ENCODE measurements around the gene ADPRHL1. TPM values are rescaled to one million over a fixed set of nuclear protein-coding genes. Genes with fewer than 3 reads are reported as not detected.

The ADPRHL1 gene
- total RNA-seq, 2 experiments from 2014 or later: 0.42 to 0.47 TPM

DNA sequence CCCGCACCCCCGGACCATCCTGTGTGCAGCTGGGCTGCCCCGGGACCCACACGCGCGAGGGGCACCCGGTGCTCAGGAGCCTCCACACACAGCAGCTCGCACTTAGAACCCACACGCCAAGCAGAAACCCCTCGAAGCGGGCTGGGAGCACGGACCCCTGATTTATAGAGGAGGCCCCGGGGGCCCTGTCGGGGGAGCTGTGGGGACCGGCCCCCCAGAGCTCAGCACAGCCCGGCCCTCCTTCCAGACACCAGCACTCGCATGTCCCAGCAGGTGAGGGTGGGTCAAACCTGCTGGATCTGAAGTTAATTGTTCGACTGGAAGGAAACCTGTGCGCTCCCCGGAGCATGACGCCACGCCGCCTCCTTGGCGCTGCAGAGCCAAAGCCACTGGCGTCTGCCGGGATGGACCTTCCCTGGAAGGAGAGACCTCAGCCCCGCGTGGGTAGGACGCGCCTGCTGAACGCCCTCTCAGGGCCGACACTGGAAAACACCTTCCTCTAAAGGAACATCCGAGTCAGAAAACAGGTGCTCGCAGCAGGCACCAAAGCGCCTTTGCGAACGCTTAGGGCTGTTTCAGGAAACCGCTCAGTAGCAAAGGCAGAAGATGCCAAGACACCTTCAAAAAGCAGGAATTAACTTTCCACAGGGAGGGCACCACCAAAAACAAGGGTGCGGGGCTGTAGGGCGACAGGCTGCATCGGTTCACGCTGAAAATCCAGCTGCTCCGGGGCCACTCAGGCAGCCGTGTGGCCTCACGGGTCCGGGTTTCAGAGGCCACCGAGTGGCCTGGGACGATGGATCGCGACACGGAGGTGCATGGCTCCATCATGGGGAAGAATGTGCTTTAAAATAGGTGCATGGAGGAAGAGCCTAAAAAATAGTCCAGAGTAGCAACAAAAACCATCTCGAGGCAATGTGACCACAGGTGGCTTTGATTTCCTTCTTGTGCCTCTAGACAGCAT is 51.6 kb downstream of the ADPRHL1 start:
- Histone ChIP-seq H3K4me1 (ENCODE audit: insufficient read depth, low read length) (no peaks in the 10 kb centered on the region), H3K9me3 (ENCODE audit: control insufficient read depth in 1 of 2, insufficient read depth in 1 of 2, low read length in 2 of 2) (no peaks in the 10 kb centered on the region), H3K27me3 (ENCODE audit: control insufficient read depth in 1 of 2, insufficient read depth in 2 of 2, low read length in 2 of 2) (no peaks in the 10 kb centered on the region), H3K36me3 (ENCODE audit: insufficient read depth, low read length) (no peaks in the 10 kb centered on the region), H3K4me3 (ENCODE audit: low read length) (no peak overlapping the region), H3K27ac (ENCODE audit: low read depth in 1 of 2, low read length in 2 of 2) (no peak overlapping the region)
- no peak for TF ChIP-seq CTCF (IDR thresholded peaks at IDR 0.05)
- ATAC-seq (ENCODE audit: poor library complexity): no peak
- H3K4me3 Mint-ChIP-seq: no peak overlapping the region
- H3K27me3 Mint-ChIP-seq: no peaks in the 10 kb centered on the region
- H3K4me1 Mint-ChIP-seq (ENCODE audit: low read depth): no peaks in the 10 kb centered on the region
- H3K27ac Mint-ChIP-seq: no peak overlapping the region
- H3K9me3 Mint-ChIP-seq: no peaks in the 10 kb centered on the region
- no peak for DNase-seq
- intact Hi-C loops (cut with DNase I, micrococcal nuclease): no loop called here
- POLR2A ChIA-PET: interaction anchor here (0.8 kb wide), 1 partner anchor 16 kb away, joined by 3 read pairs; no protein-coding TSS in a partner anchor
- CTCF ChIA-PET: no interaction called here
- no peaks in the 10 kb centered on the region for H3K36me3 Mint-ChIP-seq (ENCODE audit: low read depth)

DNA sequence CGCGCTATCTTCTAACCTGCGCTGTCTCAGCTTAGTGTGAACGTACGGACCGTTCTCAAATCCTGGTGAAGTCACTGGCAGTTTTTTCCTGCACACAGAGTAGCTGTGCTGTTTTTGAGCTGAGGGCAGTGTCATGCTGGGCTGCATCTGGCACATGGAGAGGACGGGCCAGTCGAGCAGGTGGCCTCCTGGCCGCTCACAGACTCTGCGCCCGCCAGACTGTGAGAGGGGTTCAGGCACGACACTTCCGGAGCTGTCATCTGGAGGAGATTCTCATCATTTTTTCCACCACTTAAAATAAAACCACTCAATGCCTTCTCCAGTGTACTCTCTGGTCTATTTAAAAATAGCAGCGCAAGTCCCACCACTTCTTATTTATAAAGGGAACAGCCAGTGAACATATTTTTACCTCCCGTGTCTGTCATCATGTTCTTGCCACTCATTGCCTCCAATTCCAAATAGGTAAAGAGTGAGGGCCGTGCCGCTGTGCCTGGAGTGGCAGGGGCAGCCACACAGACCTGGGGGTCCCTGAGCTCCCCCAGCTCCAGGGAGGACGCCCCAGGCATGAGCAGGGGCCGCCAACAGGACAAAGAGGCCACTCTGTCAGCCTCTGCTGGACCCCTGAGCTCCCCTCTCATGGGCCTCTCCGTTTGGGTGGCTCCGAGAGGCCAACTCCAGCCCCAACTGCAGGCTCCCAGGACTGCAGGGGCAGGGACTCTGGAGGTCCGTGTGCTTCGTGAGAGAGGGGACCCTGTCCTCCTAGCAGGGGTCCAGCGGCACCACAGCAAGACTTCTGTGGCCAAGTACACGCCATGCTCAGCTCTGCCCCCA is 52.5 kb downstream of the ADPRHL1 start:
- H3K4me3 Mint-ChIP-seq: no peak overlapping the region
- POLR2A ChIA-PET: no interaction called here
- CTCF ChIA-PET: no interaction called here
- ATAC-seq (ENCODE audit: poor library complexity) (no peak), DNase-seq (no peak)
- no peaks in the 10 kb centered on the region for H3K27me3 Mint-ChIP-seq
- no peaks in the 10 kb centered on the region for H3K9me3 Mint-ChIP-seq
- Histone ChIP-seq H3K4me1 (ENCODE audit: insufficient read depth, low read length) (no peaks in the 10 kb centered on the region), H3K9me3 (ENCODE audit: control insufficient read depth in 1 of 2, insufficient read depth in 1 of 2, low read length in 2 of 2) (no peaks in the 10 kb centered on the region), H3K27me3 (ENCODE audit: control insufficient read depth in 1 of 2, insufficient read depth in 2 of 2, low read length in 2 of 2) (no peaks in the 10 kb centered on the region), H3K27ac (ENCODE audit: low read depth in 1 of 2, low read length in 2 of 2) (no peak overlapping the region), H3K4me3 (ENCODE audit: low read length) (no peak overlapping the region), H3K36me3 (ENCODE audit: insufficient read depth, low read length) (no peaks in the 10 kb centered on the region)
- H3K27ac Mint-ChIP-seq: no peak overlapping the region
- no peak for TF ChIP-seq CTCF (IDR thresholded peaks at IDR 0.05)
- no peaks in the 10 kb centered on the region for H3K4me1 Mint-ChIP-seq (ENCODE audit: low read depth)
- intact Hi-C loops (cut with DNase I, micrococcal nuclease): no loop called here
- no peaks in the 10 kb centered on the region for H3K36me3 Mint-ChIP-seq (ENCODE audit: low read depth)

DNA sequence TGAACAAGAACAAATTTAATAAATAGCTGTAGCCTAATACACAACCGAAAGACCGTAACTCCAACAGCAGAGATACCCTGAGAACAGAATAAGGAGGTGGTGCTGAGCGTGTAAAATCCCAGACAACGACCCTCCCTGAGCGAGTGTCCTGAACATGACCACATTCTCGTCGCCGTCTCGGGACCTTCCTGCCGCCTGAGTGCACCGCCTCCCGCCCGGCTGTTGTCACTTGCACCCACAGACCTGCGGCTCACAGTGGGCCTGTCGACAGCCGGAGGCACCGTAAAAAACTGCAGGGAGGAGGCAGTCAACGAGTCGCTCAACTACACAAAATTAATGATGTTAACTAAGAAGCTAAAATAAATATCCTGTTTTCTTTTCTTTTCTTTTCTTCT is 53.5 kb downstream of the ADPRHL1 start:
- POLR2A ChIA-PET: no interaction called here
- H3K9me3 ChIP-seq (ENCODE audit: control insufficient read depth in 1 of 2, insufficient read depth in 1 of 2, low read length in 2 of 2): no peaks in the 10 kb centered on the region

More for the DNA sequence above, 53.5 kb downstream of the ADPRHL1 start:
- Histone ChIP-seq H3K4me3 (ENCODE audit: low read length) (no peak overlapping the region), H3K27ac (ENCODE audit: low read depth in 1 of 2, low read length in 2 of 2) (no peak overlapping the region), H3K27me3 (ENCODE audit: control insufficient read depth in 1 of 2, insufficient read depth in 2 of 2, low read length in 2 of 2) (no peaks in the 10 kb centered on the region), H3K4me1 (ENCODE audit: insufficient read depth, low read length) (no peaks in the 10 kb centered on the region), H3K36me3 (ENCODE audit: insufficient read depth, low read length) (no peaks in the 10 kb centered on the region)
- TF ChIP-seq CTCF (IDR thresholded peaks at IDR 0.05): no peak
- no peaks in the 10 kb centered on the region for H3K9me3 Mint-ChIP-seq
- CTCF ChIA-PET: no interaction called here
- DNase-seq (no peak), ATAC-seq (ENCODE audit: poor library complexity) (no peak)
- H3K4me3 Mint-ChIP-seq: no peak overlapping the region
- intact Hi-C loops (cut with DNase I, micrococcal nuclease): no loop called here
- no peaks in the 10 kb centered on the region for H3K4me1 Mint-ChIP-seq (ENCODE audit: low read depth)
- no peak overlapping the region for H3K27ac Mint-ChIP-seq
- H3K27me3 Mint-ChIP-seq: no peaks in the 10 kb centered on the region
- H3K36me3 Mint-ChIP-seq (ENCODE audit: low read depth): no peaks in the 10 kb centered on the region

All from CD4-positive, alpha-beta T cell (primary cell).